CD4-positive, alpha-beta T cell treated with Interleukin-1 beta for 1 hour (primary cell): ENCODE results near the gene DCHS1.

Experiments
- DNase-seq, 2 donors: peaks; one replicate each; pipeline ENCODE4 v3.0.0-alpha.2; 2020 to 2022

Gene DCHS1

DNA sequence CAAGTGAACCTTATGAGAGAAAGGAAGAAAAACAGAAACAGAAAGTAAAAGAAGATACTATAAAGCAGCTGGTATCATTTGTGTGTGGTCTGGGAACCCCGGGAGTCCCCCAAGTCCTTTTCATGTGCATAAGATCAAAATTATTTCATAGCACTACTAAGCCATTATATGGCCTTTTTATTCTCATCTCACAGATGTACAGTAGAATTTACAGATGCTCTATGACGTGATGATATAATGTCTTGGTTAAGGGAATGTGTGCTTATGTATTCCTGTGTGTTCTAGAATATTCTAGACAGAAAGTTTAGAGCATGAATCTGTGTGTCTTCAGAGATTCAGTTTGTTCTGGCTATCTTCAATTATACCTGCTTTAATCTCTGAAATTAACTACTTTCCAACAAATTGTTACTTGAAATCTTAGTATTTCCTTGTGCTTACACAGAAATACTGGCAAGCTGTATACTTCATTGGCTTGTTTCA, 27.8 kb downstream of the DCHS1 start:
- DNase-seq: peak; percentile 10 to 50

GRCh38 chr11:6626971-6627761, 28.4 kb downstream of the DCHS1 start:
- no peak for DNase-seq

- no peak for DNase-seq
Observed at GRCh38 chr11:6625832-6626420, 29.7 kb downstream of the DCHS1 start.

- DNase-seq: no peak
Observed at GRCh38 chr11:6625156-6625831, 30.3 kb downstream of the DCHS1 start.

DNA sequence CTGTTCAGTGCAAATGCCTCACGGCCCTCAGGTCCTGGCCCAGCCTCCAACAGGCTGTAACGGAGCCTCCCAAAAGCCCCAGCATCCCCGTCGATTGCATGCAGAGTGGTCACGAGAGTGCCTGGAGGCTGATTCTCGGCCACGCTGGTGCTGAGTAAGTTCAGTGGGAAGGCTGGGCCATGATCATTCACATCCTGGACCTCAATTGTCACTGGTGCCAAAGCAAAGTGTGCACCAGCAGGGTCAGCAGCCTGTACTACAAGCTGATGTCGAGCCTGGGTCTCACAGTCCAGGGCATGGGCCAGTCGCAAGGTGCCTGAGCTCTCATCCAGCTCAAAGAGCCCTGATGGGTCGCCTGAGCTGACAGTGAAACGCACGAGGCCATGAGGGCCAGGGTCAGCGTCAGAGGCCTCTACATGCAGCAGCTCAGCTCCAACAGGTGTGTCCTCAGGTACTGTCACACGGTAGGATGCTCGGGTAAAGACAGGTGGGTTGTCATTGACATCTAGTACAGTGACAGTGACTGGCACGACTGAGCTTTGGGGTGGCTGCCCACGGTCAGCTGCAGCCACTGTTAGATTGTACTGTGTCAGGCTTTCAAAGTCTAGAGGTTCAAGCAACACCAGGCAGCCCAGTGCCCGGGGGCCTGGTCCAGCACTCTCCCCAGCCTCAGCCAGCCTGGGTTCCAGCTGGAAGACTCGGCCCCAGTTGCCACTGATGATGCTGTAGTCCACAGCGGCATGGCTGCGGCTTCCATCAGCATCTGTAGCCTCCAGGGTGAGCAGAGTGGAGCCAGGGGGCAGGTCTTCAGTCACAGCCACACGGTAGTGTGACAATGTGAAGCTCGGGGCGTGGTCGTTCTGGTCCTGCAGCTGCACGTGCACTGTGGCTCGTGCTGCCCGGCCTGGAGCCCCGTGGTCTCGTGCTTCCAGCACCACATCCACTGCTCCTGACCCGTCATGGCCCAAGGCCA, 31.9 kb downstream of the DCHS1 start:
- DNase-seq: no peak

DNA sequence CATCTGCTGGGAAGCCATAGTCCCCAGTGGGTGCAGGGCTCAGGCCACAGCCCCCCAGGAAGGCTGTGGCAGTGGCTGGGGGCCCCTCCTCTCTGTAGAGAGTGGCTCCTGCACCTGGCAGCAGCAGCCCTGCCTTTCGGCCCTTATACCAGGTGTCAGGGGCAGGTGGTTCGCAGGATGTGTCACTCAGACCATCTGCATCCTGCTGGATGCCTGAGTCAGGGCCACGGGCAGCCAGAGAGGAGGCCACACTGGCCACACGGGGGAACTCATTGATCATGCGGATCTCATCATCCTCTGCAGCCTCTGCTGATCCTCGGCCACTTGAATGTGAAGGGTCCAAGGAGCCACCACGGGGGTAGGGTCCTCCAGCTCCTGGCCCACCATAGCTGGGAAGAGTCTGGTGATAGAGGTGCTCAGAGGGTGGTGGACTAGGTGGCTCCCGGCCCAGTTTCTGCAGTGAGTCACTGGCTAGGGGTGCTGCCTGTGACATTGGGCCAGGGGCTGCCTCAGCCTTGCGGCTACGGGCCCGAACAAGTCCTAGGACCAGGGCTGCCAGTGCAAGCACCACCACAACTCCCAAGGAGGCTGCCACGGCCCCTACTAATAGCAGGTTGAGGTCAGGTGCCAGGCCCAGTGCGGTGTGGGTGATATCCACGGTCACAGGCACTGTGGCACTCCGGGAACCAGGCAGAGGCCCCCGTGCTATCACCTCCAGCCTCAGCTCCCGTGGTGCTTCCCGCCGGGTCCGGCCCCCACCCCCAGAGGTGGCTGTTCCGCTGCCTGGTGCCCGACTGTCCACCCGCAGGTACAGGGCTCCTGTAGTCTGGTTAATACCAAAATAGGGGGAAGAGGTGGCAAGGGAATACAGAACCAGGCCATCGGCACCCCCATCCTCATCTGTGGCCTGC, 33.1 kb downstream of the DCHS1 start:
- DNase-seq: no peak

DNA sequence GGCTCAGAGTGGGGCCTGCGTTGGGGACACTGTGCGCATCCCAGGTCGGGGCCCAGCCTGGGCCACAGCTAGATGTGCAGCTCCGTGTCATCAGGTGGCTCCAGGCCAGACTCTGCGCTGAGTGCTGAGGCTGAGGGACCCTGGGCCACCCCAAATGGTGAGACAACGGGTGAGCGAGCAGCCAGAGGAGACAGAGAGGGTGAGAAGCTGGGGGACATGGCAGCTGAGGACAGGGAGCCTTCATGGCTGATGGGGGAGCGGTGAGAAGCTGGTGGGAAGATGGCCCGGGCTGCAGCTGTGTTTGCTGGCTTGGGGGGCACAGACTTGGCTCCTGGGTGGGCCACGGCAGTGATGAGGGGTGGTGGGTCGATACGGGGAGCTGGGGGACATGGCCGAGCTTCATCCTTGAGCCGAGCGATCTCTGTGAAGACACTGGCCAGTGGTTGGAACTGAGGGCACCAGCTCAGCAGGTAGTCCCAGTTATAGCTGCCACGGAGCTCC, 33.8 kb downstream of the DCHS1 start:
- DNase-seq: no peak

GRCh38 chr11:6620636-6621035, 35.0 kb downstream of the DCHS1 start:
- DNase-seq: no peak

GRCh38 chr11:6619004-6619745, 36.4 kb downstream of the DCHS1 start, which contains the start of gene TPP1:
TPP1 (minus strand) TSS chr11:6619422; CDS start chr11:6619400, 22 bp downstream.
- DNase-seq: peak; percentile 92 to 93

- DNase-seq: peak; percentile 75 to 77
Observed at GRCh38 chr11:6618117-6619003, 37.2 kb downstream of the DCHS1 start.

- peak in 1 of 2 donors; percentile 53 for DNase-seq
Observed at GRCh38 chr11:6617315-6617781, 38.3 kb downstream of the DCHS1 start.

- DNase-seq: no peak
Observed at GRCh38 chr11:6616596-6617250, 38.9 kb downstream of the DCHS1 start.

DNA sequence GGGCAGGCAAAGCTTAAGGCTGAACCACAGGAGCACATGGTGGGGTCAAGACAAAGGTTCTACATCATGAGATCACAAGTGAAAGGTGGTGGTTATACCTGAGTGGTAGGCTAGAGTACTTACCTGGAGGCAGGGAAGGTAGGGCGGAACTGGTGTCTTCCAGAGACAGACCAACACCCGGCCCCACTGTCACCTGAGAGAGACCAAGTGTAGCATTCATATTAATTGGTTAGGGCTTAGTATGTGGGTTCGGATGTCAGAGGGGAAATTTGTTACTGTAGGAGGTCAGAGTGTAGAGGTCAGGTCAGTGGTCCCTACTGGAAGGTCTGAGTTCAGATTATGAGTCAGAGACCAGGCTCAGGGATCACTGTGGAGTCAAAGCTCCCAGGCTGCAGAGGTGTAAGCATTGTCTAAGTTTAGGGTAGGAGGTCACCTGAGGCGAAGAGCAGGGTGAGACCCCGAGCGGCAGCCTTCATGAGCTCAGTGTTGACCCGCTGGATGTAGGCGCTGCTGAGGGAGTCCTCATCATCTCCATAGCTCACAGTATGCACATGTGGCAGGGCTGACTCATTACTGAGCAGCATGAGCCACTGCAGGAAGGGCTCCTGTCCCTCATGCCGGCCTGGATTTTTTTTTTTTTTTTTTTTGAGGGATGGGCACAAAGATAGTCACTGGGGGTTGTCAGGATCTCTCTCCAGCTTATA, 39.6 kb downstream of the DCHS1 start:
- no peak for DNase-seq

DNA sequence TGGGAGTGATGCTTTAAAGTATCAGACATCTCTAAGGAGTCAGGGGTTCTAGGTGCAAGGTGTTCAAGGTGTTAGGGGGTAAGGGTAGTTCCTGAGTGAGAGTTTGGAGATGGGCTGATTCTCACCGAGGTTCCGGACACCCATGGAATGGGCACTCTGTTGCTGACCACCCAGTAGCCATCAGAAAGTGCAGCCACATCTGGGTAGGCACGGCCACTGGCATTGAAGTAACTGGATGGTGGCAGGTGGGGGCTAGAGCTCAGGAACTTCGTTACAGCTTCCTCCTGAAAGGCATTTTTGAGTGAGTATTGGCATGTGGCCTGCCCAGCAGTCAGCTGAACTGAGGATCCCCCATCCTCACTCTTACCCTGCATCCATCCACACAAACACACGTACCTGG, 40.6 kb downstream of the DCHS1 start:
- DNase-seq: no peak

GRCh38 chr11:6614446-6614845, 41.2 kb downstream of the DCHS1 start:
- DNase-seq: no peak

GRCh38 chr11:6613496-6613895, 42.1 kb downstream of the DCHS1 start:
- DNase-seq: no peak

DNA sequence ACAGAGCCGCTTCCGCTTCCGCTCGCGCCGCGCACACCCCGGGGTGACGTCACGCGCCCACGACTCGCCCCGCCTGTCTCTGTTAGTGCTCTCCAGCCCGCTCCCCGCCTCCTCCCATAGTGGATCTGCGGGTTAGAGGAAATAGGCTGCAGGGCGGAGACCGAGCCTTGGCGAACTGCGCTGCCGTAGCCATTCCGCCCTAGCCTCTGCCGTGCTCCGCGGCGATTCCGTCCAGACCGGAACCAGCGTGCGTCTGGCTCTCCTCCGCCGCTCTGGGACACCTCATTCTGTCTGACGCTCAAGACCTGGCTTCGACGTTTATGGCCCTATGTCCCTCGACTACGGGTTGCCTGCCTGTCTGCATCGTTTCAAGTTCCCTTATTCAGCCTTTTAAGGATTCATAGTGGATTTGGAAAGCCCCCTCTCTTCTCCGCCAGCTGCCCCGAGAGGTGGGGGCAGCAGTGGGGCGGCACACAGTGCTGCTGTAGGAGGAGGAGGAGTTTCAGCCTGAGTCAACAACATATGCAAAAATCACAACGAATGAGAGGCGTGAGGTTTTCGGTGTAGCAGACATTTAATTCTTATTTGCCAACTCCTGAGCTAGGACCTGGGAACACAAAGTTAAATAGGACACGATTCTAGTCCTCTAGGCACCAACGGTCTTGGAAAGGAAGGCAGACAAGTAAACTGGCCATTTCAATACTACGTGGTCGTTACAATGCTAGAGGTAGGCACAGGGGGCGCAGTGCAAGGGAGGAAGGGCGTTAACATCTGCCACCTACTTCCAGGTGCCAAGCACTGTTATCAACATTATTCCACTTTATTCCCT, 43.2 kb downstream of the DCHS1 start, which contains the start of gene TAF10:
TAF10 (minus strand) TSS at position 4 of the 829 bp plus-strand sequence. CDS start 27 bp downstream, outside the sequence.
- peak; percentile 95 to 96 for DNase-seq
